ENCODE data around the gene PCSK5. TPM values are rescaled to one million over a fixed set of nuclear protein-coding genes. Genes with fewer than 3 reads are reported as not detected.
A peak's percentile ranks its signal among the peaks of the same experiment; 100 is the strongest.

The PCSK5 gene
- total RNA-seq, 2 donors from 2014 or later: 41.2 to 63.7 TPM

- no peak overlapping the region for H3K4me3 ChIP-seq
- H3K9me3 ChIP-seq: no peaks in the 10 kb centered on the region
- H3K36me3 ChIP-seq: no peaks in the 10 kb centered on the region
- no peak for TF ChIP-seq CTCF (IDR thresholded peaks at IDR 0.05)
- no peak for ATAC-seq (ENCODE audit: insufficient number of reproducible peaks, low FRiP score, low read depth)
- H3K27me3 ChIP-seq (replicated peaks; ENCODE audit: insufficient read depth): no peaks in the 10 kb centered on the region
- H3K4me1 ChIP-seq (ENCODE audit: control insufficient read depth in 1 of 2, low read depth in 2 of 2): peaks cover 14 to 35% of the 10 kb centered on the region in 2 donors
- peak; percentile 41 for DNase-seq (ENCODE audit: low spot score)
- H3K27ac ChIP-seq: no peak overlapping the region
These were observed 13.4 kb downstream of the PCSK5 start for GRCh38 chr9:75903785-75904360.

- Histone ChIP-seq H3K4me1 (ENCODE audit: control insufficient read depth in 1 of 2, low read depth in 2 of 2) (peaks cover 14 to 35% of the 10 kb centered on the region in 2 donors), H3K36me3 (no peaks in the 10 kb centered on the region), H3K27ac (no peak overlapping the region), H3K27me3 (replicated peaks; ENCODE audit: insufficient read depth) (no peaks in the 10 kb centered on the region), H3K9me3 (no peaks in the 10 kb centered on the region), H3K4me3 (no peak overlapping the region)
- DNase-seq (ENCODE audit: low spot score): no peak
- no peak for TF ChIP-seq CTCF (IDR thresholded peaks at IDR 0.05)
- no peak for ATAC-seq (ENCODE audit: insufficient number of reproducible peaks, low FRiP score, low read depth)
These were observed 13.9 kb downstream of the PCSK5 start for GRCh38 chr9:75904364-75904763.

GRCh38 chr9:75906531-75906930, 16.1 kb downstream of the PCSK5 start:
- no peak for TF ChIP-seq CTCF (IDR thresholded peaks at IDR 0.05)
- ATAC-seq (ENCODE audit: insufficient number of reproducible peaks, low FRiP score, low read depth): no peak
- no peaks in the 10 kb centered on the region for H3K9me3 ChIP-seq
- H3K27ac ChIP-seq: peak overlapping the region; percentile 39 to 70
- H3K4me3 ChIP-seq: no peak overlapping the region
- H3K4me1 ChIP-seq (ENCODE audit: control insufficient read depth in 1 of 2, low read depth in 2 of 2): peaks cover 14 to 41% of the 10 kb centered on the region in 2 donors
- DNase-seq (ENCODE audit: low spot score): no peak
- H3K27me3 ChIP-seq (replicated peaks; ENCODE audit: insufficient read depth): no peaks in the 10 kb centered on the region
- H3K36me3 ChIP-seq: no peaks in the 10 kb centered on the region

- peak; percentile 76 for ATAC-seq (ENCODE audit: insufficient number of reproducible peaks, low FRiP score, low read depth)
These were observed 16.9 kb downstream of the PCSK5 start for GRCh38 chr9:75907329-75907728.

GRCh38 chr9:75907923-75908322, 17.4 kb downstream of the PCSK5 start:
- H3K4me3 ChIP-seq: no peak overlapping the region
- no peaks in the 10 kb centered on the region for H3K27me3 ChIP-seq (replicated peaks; ENCODE audit: insufficient read depth)
- peak overlapping the region; percentile 67 to 70 for H3K27ac ChIP-seq
- peaks cover 14 to 41% of the 10 kb centered on the region in 2 donors for H3K4me1 ChIP-seq (ENCODE audit: control insufficient read depth in 1 of 2, low read depth in 2 of 2)
- no peaks in the 10 kb centered on the region for H3K36me3 ChIP-seq
- ATAC-seq (ENCODE audit: insufficient number of reproducible peaks, low FRiP score, low read depth) (no peak), DNase-seq (ENCODE audit: low spot score) (no peak)
- TF ChIP-seq CTCF (IDR thresholded peaks at IDR 0.05): no peak
- no peaks in the 10 kb centered on the region for H3K9me3 ChIP-seq

More at GRCh38 chr9:75907329-75907728, 16.9 kb downstream of the PCSK5 start:
- Histone ChIP-seq H3K36me3 (no peaks in the 10 kb centered on the region), H3K9me3 (no peaks in the 10 kb centered on the region), H3K27me3 (replicated peaks; ENCODE audit: insufficient read depth) (no peaks in the 10 kb centered on the region), H3K4me1 (ENCODE audit: control insufficient read depth in 1 of 2, low read depth in 2 of 2) (peaks cover 14 to 41% of the 10 kb centered on the region in 2 donors), H3K4me3 (no peak overlapping the region), H3K27ac (peak overlapping the region; percentile 67 to 70)
- no peak for TF ChIP-seq CTCF (IDR thresholded peaks at IDR 0.05)
- no peak for DNase-seq (ENCODE audit: low spot score)

Data from thoracic aorta (tissue), 2 donors.